LoVo (cell line): Measurements from ENCODE around the gene TP53BP1.
A peak's percentile ranks its signal among the peaks of the same experiment; 100 is the strongest.
"Not testable (repeated sequence)": the region's sequence is repeated elsewhere in the genome, so short reads cannot be mapped to it uniquely, and the experiment has no call there.

ENCODE experiments used
- DNase-seq: peaks from one replicate; pipeline ENCODE4 v3.0.0-alpha.2; 2016; ENCODE audit warnings: low spot score

Gene TP53BP1

GRCh38 chr15:43420435-43420834 is 72.5 kb downstream of the TP53BP1 start:
- DNase-seq = no peak

- DNase-seq = no peak
Observed at GRCh38 chr15:43414196-43414595, 78.8 kb downstream of the TP53BP1 start.

GRCh38 chr15:43412096-43412495 is 80.9 kb downstream of the TP53BP1 start:
- no peak for DNase-seq

GRCh38 chr15:43410572-43411214 is 82.3 kb downstream of the TP53BP1 start:
- no peak for DNase-seq

- no peak for DNase-seq
Observed at GRCh38 chr15:43408789-43409188, 84.2 kb downstream of the TP53BP1 start.

GRCh38 chr15:43406808-43407207 is 86.1 kb downstream of the TP53BP1 start:
- DNase-seq = no peak

GRCh38 chr15:43406189-43406588 is 86.8 kb downstream of the TP53BP1 start:
- no peak for DNase-seq

GRCh38 chr15:43404130-43404529 is 88.8 kb downstream of the TP53BP1 start:
- DNase-seq = no peak

GRCh38 chr15:43403616-43404015 is 89.3 kb downstream of the TP53BP1 start:
- DNase-seq = no peak

GRCh38 chr15:43402255-43402654 is 90.7 kb downstream of the TP53BP1 start:
- DNase-seq = no peak

- not testable (repeated sequence) for DNase-seq
Observed at GRCh38 chr15:43393592-43393991, 99.4 kb downstream of the TP53BP1 start.

GRCh38 chr15:43390723-43391122 is 102.2 kb downstream of the TP53BP1 start:
- no peak for DNase-seq

- no peak for DNase-seq
Observed at GRCh38 chr15:43383070-43383469, 109.9 kb downstream of the TP53BP1 start.

- DNase-seq = no peak
Observed at GRCh38 chr15:43382310-43382709, 110.6 kb downstream of the TP53BP1 start.

- no peak for DNase-seq
Observed at GRCh38 chr15:43378601-43379000, 114.4 kb downstream of the TP53BP1 start.

GRCh38 chr15:43376017-43376705 is 116.8 kb downstream of the TP53BP1 start:
- DNase-seq = peak; percentile 41

- peak; percentile 91 for DNase-seq
Observed at GRCh38 chr15:43370975-43371974, 121.7 kb downstream of the TP53BP1 start, which contains the start of the genes TUBGCP4 and ZSCAN29. Gene TUBGCP4, plus strand, starts transcription at chr15:43371101. Its CDS starts 254 bp downstream, at chr15:43371355. Gene ZSCAN29, minus strand, starts transcription at chr15:43371043. Its CDS starts 1,130 bp downstream, at chr15:43369913.

- DNase-seq = no peak
Observed at GRCh38 chr15:43370310-43370974, 122.5 kb downstream of the TP53BP1 start.

GRCh38 chr15:43361313-43361903 is 131.5 kb downstream of the TP53BP1 start:
- no peak for DNase-seq

- DNase-seq = no peak
Observed at GRCh38 chr15:43360821-43361220, 132.1 kb downstream of the TP53BP1 start.
